Spleen (tissue), 11 donors: ENCODE data around the gene GRIK4. TPM values are rescaled to one million over a fixed set of nuclear protein-coding genes. Genes with fewer than 3 reads are reported as not detected.

Source experiments
- DNase-seq: peaks from one replicate; pipeline ENCODE4 v3.0.0-alpha.2; 2020
- H3K27ac ChIP-seq, 8 donors: fragments of 200-600 bp; sonication (generic) in 7 of 8; 1 replicate in 4 of 8; 2 replicates in 4 of 8; pipeline versions ENCODE4 v1.5.0 to v1.8.0; 2016 to 2021; ENCODE audit warnings: inconsistent platforms in 4 of 8, mild to moderate bottlenecking in 4 of 8, moderate library complexity in 1 of 8
- H3K27me3 ChIP-seq, 7 donors: fragments of 200-600 bp; sonication (generic) in 6 of 7; replicated peaks in 1 of 7; 1 replicate in 4 of 7; 2 replicates in 3 of 7; pipeline versions ENCODE4 v1.5.0 to v1.8.0; 2016 to 2021; ENCODE audit warnings: inconsistent platforms in 3 of 7, mild to moderate bottlenecking in 1 of 7
- H3K36me3 ChIP-seq, 6 donors: fragments of 200-600 bp; sonication (generic) in 5 of 6; 1 replicate in 4 of 6; 2 replicates in 2 of 6; pipeline versions ENCODE4 v1.5.0 to v1.8.0; 2016 to 2021; ENCODE audit warnings: inconsistent platforms in 2 of 6
- H3K4me1 ChIP-seq, 6 donors: fragments of 200-600 bp; sonication (generic) in 5 of 6; 1 replicate in 3 of 6; 2 replicates in 3 of 6; pipeline versions ENCODE4 v1.5.0 to v1.8.0; 2016 to 2021; ENCODE audit warnings: inconsistent platforms in 3 of 6
- H3K4me3 ChIP-seq, 8 donors: fragments of 200-600 bp; sonication (generic) in 7 of 8; 1 replicate in 4 of 8; 2 replicates in 4 of 8; pipeline versions ENCODE4 v1.5.0 to v1.8.0; 2016 to 2021; ENCODE audit warnings: inconsistent platforms in 4 of 8, mild to moderate bottlenecking in 4 of 8, moderate library complexity in 2 of 8
- H3K9me3 ChIP-seq, 8 donors: fragments of 200-600 bp; sonication (generic) in 7 of 8; 1 replicate in 4 of 8; 2 replicates in 4 of 8; pipeline versions ENCODE4 v1.5.0 to v1.8.0; 2016 to 2021; ENCODE audit warnings: inconsistent platforms in 4 of 8
- POLR2A ChIP-seq, 3 donors: fragments of 450-650 bp; IDR thresholded peaks; one replicate each; pipeline ENCODE4 v1.5.1; 2017; ENCODE audit warnings: antibody characterized with exemption in 3 of 3, mild to moderate bottlenecking in 1 of 3
- POLR2AphosphoS5 ChIP-seq, 3 donors: sonication (generic); formaldehyde crosslinking; IDR thresholded peaks; one replicate each; pipeline ENCODE4 v1.5.1; 2017; ENCODE audit warnings: antibody characterized with exemption in 3 of 3
- WGBS, 5 donors: extraction: QIAGEN DNeasy Blood & Tissue Kit in 3 of 5; methylation state at CpG; one replicate each; pipeline versions ENCODE4 v1.1.5 to v1.1.7; 2013 to 2018; 5-methylcytosine and 5-hydroxymethylcytosine counted together
- intact Hi-C: fragments of 100-400 bp; cut with DNase I; formaldehyde crosslinking; loops from one replicate; pipeline ENCODE4 v1.15.0; 2023; ENCODE audit warnings: low total_unique reads
- polyA plus RNA-seq, 3 donors: library from polyadenylated mRNA; stranded (reverse); fragments of 200-250 nt; gene quantifications; one replicate each; pipeline ENCODE4 v1.2.1, GENCODE V29; 2013
- total RNA-seq, 7 donors: library from RNA; depleted of rRNA in 3 of 7; stranded (reverse); fragments of >200 nt in 3 of 7; fragmentation: NEBNext Ultra II Directional in 4 of 7; extraction: Animal tissue kit (Norgen Biotek cat#: 25700) in 4 of 7; gene quantifications; one replicate each; pipeline versions ENCODE4 v1.1.0 to v1.2.1, GENCODE V29; 2016 to 2021
- TF ChIP-seq, protein P1 (sequence below), 11 experiments: fragments of 200-600 bp in 7 of 11; fragments of 450-650 bp in 4 of 11; sonication (generic) in 4 of 11; IDR thresholded peaks in 8 of 11; conservative IDR thresholded peaks in 3 of 11; 1 replicate in 7 of 11; 2 replicates in 4 of 11; pipeline versions ENCODE4 v1.4.0 to v1.8.0; 2016 to 2021; ENCODE audit warnings: antibody characterized with exemption in 11 of 11, inconsistent platforms in 4 of 11, mild to moderate bottlenecking in 1 of 11
- donor health status: healthy with polysubstance abuse.
- donor health status: DM: no; HTN: no; CAD: no; lungs with moderate emphysema.
- donor health status: DM: no; HTN: no; CAD: no.
- donor health status: Bipolar disorder and iron deficiency.
- donor health status: healthy.
- donor health status: DM: no; HTN: no; CAD: no.
- donor health status: DM: yes; HTN: yes; CAD: no.

GRIK4 gene
- total and polyA plus RNA-seq, 10 donors, result 0.04 to 2.4 (median 0.59) TPM

DNA sequence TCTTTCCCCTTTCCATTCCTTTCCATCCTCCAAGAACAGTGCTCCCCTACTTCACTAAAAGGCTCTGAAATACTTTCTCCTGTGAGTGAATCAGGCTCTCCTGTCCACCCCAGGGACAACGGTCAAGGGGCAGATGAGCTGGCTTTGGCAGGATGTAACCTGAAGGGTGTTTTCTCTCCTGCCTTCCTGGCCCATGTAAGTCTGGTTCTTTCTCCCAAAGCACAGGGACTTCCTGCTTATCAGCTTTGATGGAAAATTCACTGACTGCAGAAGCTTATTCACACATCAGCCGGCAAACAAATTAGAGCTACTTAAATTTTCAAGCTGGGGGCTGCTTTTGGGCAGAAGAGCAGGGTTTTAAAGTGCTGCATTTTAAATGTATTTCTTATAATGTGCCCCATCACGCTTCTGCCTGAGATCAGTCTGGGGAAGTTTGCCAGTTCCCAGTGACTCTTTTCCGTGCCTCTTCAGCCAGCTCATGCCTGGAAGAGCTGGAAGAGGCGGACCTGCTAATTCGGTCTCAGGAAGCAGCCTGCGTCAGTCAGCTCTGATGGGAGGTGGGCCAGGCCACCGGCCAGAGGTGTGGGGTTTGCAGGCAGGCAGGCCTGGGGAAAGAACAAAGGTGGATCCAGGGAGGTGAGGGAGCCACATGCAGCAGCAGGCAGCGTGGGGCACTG is 372.0 kb downstream of the GRIK4 start:
- no peak overlapping the region for H3K27ac ChIP-seq
- H3K9me3 ChIP-seq, result no peaks in the 10 kb centered on the region
- 48 to 54% (median 53%) methylated on average over 9 of the region's 9 CpGs for WGBS, 5 donors
- peaks cover 0 to 3% (median 0%) of the 10 kb centered on the region in 6 donors for H3K4me1 ChIP-seq
- no peak for TF ChIP-seq POLR2A (IDR thresholded peaks at IDR 0.05)
- intact Hi-C loops, result no loop called here
- H3K27me3 ChIP-seq, result peaks cover 0 to 44% (median 0%) of the 10 kb centered on the region in 7 donors
- no peak for DNase-seq
- H3K4me3 ChIP-seq, result no peak overlapping the region
- H3K36me3 ChIP-seq, result no peaks in the 10 kb centered on the region

DNA sequence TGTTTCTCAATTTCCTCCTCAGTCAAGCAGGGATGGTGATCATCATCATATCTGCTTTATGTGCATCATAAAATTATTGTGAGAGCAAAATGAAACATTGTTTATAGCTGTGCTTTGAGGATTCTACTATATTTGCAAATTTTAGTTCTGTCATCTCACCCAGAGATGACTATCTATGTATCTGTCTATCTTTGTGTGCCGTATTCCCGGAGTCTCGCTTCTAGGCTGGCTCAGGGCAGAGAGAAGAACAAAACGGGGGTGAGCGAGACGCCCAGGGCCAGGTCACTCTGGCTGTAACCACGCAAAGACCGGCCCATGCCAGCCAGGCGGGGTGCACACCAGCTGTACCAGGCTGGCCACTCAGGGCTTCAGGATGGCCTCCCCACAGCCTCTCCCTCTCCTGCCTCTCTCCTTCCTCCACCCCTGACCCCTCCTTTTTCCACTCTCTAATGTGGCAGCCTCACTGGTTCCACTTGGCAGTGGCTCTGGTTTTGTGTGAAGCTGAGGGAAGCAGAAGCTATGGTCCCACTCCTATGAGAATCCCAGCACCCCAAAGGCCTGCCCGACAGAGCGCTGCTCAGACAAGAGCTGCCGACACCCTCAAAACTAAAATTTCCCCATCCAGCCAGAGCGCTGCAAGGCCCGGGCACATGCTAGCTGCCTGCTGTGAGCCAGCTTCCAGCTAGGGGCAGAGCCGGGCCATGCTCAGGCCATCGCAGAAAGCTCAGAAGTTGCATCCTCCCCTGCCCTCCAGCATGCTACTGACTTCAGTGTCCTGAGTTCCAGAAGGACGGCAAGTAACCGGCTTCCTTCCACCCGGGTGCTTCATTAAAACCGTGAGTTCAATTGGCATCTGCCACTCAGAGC is 372.8 kb downstream of the GRIK4 start:
- Histone ChIP-seq H3K36me3 (no peaks in the 10 kb centered on the region), H3K27me3 (peaks cover 0 to 38% (median 0%) of the 10 kb centered on the region in 7 donors), H3K4me1 (peaks cover 0 to 3% (median 0%) of the 10 kb centered on the region in 6 donors), H3K9me3 (no peaks in the 10 kb centered on the region), H3K4me3 (no peak overlapping the region), H3K27ac (no peak overlapping the region)
- WGBS, 5 donors, result 86 to 93% (median 91%) methylated on average over 20 of the region's 20 CpGs
- DNase-seq, result no peak
- TF ChIP-seq POLR2AphosphoS5 (IDR thresholded peaks at IDR 0.05) (no peak), POLR2A (IDR thresholded peaks at IDR 0.05) (no peak)
- TF ChIP-seq, protein P1, sequence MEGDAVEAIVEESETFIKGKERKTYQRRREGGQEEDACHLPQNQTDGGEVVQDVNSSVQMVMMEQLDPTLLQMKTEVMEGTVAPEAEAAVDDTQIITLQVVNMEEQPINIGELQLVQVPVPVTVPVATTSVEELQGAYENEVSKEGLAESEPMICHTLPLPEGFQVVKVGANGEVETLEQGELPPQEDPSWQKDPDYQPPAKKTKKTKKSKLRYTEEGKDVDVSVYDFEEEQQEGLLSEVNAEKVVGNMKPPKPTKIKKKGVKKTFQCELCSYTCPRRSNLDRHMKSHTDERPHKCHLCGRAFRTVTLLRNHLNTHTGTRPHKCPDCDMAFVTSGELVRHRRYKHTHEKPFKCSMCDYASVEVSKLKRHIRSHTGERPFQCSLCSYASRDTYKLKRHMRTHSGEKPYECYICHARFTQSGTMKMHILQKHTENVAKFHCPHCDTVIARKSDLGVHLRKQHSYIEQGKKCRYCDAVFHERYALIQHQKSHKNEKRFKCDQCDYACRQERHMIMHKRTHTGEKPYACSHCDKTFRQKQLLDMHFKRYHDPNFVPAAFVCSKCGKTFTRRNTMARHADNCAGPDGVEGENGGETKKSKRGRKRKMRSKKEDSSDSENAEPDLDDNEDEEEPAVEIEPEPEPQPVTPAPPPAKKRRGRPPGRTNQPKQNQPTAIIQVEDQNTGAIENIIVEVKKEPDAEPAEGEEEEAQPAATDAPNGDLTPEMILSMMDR (IDR thresholded peaks at IDR 0.05 in 8 of 11, conservative IDR thresholded peaks at IDR 0.05 in 3 of 11), result no peak
- intact Hi-C loops, result no loop called here

DNA sequence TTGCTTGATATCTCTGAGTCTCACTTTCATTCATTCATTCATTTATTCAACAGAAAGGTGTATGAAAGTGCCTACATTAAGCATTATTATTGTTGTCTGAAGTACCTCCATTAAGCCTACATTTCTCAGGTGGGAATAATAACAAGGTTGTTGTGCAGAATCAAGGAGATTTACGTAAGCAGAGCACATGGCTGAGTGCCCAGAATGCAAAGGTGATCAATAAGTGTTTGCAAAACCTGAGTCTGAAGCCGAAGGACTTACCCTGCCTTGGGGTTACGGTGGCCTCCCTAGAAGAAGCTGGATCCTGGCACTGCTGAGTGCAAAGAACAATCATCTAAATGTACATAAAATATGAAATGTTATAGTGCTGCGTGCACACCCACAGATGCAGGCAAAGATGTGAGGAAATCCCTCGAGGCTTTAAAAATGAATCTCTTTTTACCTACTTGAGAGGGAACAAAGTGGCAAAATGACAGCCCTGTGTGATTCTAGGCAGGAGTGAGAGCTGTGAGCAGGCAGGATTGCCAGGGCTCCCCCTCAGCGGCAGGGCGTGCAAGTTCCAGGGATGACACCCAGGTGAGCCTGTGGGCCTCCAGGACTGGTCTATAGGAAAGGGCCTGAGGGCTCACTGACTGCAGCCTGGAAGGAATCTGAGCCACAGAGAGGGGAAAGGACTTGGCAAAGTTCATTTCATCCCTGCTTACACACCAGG is 379.2 kb downstream of the GRIK4 start:
- no peak for DNase-seq
- WGBS, 5 donors, result 79 to 86% (median 83%) methylated on average over 7 of the region's 7 CpGs

More for the DNA sequence above, 379.2 kb downstream of the GRIK4 start:
- Histone ChIP-seq H3K9me3 (no peaks in the 10 kb centered on the region), H3K4me1 (no peaks in the 10 kb centered on the region), H3K4me3 (no peak overlapping the region), H3K36me3 (no peaks in the 10 kb centered on the region), H3K27me3 (peaks cover 0 to 8% (median 0%) of the 10 kb centered on the region in 7 donors), H3K27ac (no peak overlapping the region)
- intact Hi-C loops, result no loop called here
- TF ChIP-seq POLR2A (IDR thresholded peaks at IDR 0.05) (no peak), POLR2AphosphoS5 (IDR thresholded peaks at IDR 0.05) (no peak)
- TF ChIP-seq, protein P1 (IDR thresholded peaks at IDR 0.05 in 8 of 11, conservative IDR thresholded peaks at IDR 0.05 in 3 of 11), result no peak
